A549 (cell line): ENCODE data around the gene TNP2. TPM values are rescaled to one million over a fixed set of nuclear protein-coding genes. Genes with fewer than 3 reads are reported as not detected.

ENCODE experiments used
- ATAC-seq, 2 experiments: fragments of 200-7000 bp in 1 of 2; fragments of >200 bp in 1 of 2; cut with Nextera tagmentation in 1 of 2; cut with Tn5 transposase in 1 of 2; 3 replicates each; pipeline versions ENCODE4 v1.8.0 to v1.9.1; 2018 to 2020; ENCODE audit warnings: mild to moderate bottlenecking in 1 of 2, moderate library complexity in 1 of 2
- CTCF ChIA-PET: fragments of 300-600 bp; sonication (Branson Sonifier 250); formaldehyde crosslinking; extraction: SDS; loops from one replicate; lab custom pipeline; 2021; ENCODE audit warnings: antibody characterized with exemption, inconsistent platforms; lab: Yijun Ruan, JAX
- POLR2A ChIA-PET: fragments of 350-600 bp; formaldehyde crosslinking; extraction: SDS; loops from one replicate; lab custom pipeline; 2021; ENCODE audit warnings: antibody characterized with exemption, inconsistent platforms; lab: Yijun Ruan, JAX
- DNase-seq, 2 experiments: peaks; one replicate each; pipeline versions ENCODE4 v3.0.0 to v3.0.0-alpha.2; 2011 to 2016; ENCODE audit warnings: low read depth in 1 of 2, low spot score in 1 of 2
- FAIRE-seq: peaks from 2 replicates; lab custom pipeline; 2011; peaks lifted over from hg19 to GRCh38; lab: Jason Lieb, UNC
- H3K27ac ChIP-seq, 2 experiments: fragments of >200 bp; sonication (Bioruptor Twin); formaldehyde crosslinking; 3 replicates each; pipeline ENCODE4 v1.5.1; 2016 to 2017
- H3K4me1 ChIP-seq: fragments of >200 bp; sonication (Bioruptor Twin); formaldehyde crosslinking; 3 replicates; pipeline ENCODE4 v1.6.1; 2016
- H3K4me2 ChIP-seq: fragments of >200 bp; sonication (Bioruptor Twin); formaldehyde crosslinking; 3 replicates; pipeline ENCODE4 v1.6.1; 2016
- H3K4me3 ChIP-seq: fragments of >200 bp; sonication (Bioruptor Twin); formaldehyde crosslinking; 3 replicates; pipeline ENCODE4 v1.5.1; 2016
- H3K9me3 ChIP-seq: fragments of >200 bp; sonication (Bioruptor Twin); formaldehyde crosslinking; 3 replicates; pipeline ENCODE4 v1.6.1; 2016
- CBX2 ChIP-seq: fragments of 200-600 bp; sonication (generic); IDR thresholded peaks from 2 replicates; pipeline ENCODE4 v1.6.1; 2016; ENCODE audit warnings: low read depth, mild to moderate bottlenecking, borderline replicate concordance
- EP300 ChIP-seq, 2 experiments: fragments of >200 bp; sonication (Bioruptor Twin); formaldehyde crosslinking; IDR thresholded peaks; 2 replicates in 1 of 2; 3 replicates in 1 of 2; pipeline ENCODE4 v1.6.1; 2016 to 2017
- FOSL2 ChIP-seq, 2 experiments: fragments of 450-650 bp in 1 of 2; fragments of >200 bp in 1 of 2; sonication (Bioruptor Twin) in 1 of 2; formaldehyde crosslinking; IDR thresholded peaks; 2 replicates each; pipeline versions ENCODE4 v1.5.0 to v1.6.1; 2016 to 2020; ENCODE audit warnings: mild to moderate bottlenecking in 1 of 2, moderate library complexity in 1 of 2
- HEYL ChIP-seq: fragments of 250-450 bp; sonication (Bioruptor Pico); IDR thresholded peaks from 2 replicates; pipeline ENCODE4 v1.8.0; 2021; ENCODE audit warnings: mild to moderate bottlenecking, moderate library complexity
- HOXB5 ChIP-seq: fragments of 250-450 bp; sonication (Bioruptor Pico); IDR thresholded peaks from 2 replicates; pipeline ENCODE4 v1.5.0; 2020; ENCODE audit warnings: mild to moderate bottlenecking, moderate library complexity
- KDM1A ChIP-seq: fragments of 200-600 bp; sonication (generic); IDR thresholded peaks from 2 replicates; pipeline ENCODE4 v1.6.1; 2016; ENCODE audit warnings: low read depth, mild to moderate bottlenecking
- MAFK ChIP-seq: fragments of 450-650 bp; IDR thresholded peaks from 2 replicates; pipeline ENCODE4 v1.6.1; 2014; ENCODE audit not compliant: partially characterized antibody
- MYC ChIP-seq: IDR thresholded peaks from 2 replicates; pipeline ENCODE4 v1.6.1; 2012; ENCODE audit warnings: mild to moderate bottlenecking, inconsistent platforms, low read length, improper control_type of control experiment, borderline replicate concordance
- NR3C1 ChIP-seq: fragments of >200 bp; sonication (Bioruptor Twin); formaldehyde crosslinking; IDR thresholded peaks from 3 replicates; pipeline ENCODE4 v1.6.1; 2017
- RAD21 ChIP-seq, 2 experiments: fragments of >200 bp in 1 of 2; sonication (Bioruptor Twin) in 1 of 2; formaldehyde crosslinking in 1 of 2; IDR thresholded peaks in 1 of 2; conservative IDR thresholded peaks in 1 of 2; 2 replicates in 1 of 2; 3 replicates in 1 of 2; pipeline ENCODE4 v1.6.1; 2012 to 2018; ENCODE audit warnings: inconsistent platforms in 1 of 2
- RNF2 ChIP-seq: fragments of 200-600 bp; sonication (generic); IDR thresholded peaks from 2 replicates; pipeline ENCODE4 v1.6.1; 2016; ENCODE audit warnings: low read depth, mild to moderate bottlenecking, antibody characterized with exemption, moderate library complexity, borderline replicate concordance
- SMC3 ChIP-seq: fragments of >200 bp; sonication (Bioruptor Twin); formaldehyde crosslinking; IDR thresholded peaks from 3 replicates; pipeline ENCODE4 v1.6.1; 2018; ENCODE audit warnings: inconsistent platforms
- SREBF2 ChIP-seq: fragments of 450-650 bp; IDR thresholded peaks from 2 replicates; pipeline ENCODE4 v1.6.1; 2014; ENCODE audit warnings: mild to moderate bottlenecking, moderate library complexity
- ZSCAN20 ChIP-seq: fragments of 250-450 bp; sonication (Bioruptor Pico); IDR thresholded peaks from 2 replicates; pipeline ENCODE4 v1.8.0; 2022; ENCODE audit warnings: mild to moderate bottlenecking, moderate library complexity
- WGBS: methylation state at CpG from one replicate; pipeline ENCODE4 v1.1.6; 2017; ENCODE audit errors: missing lambda C conversion rate; 5-methylcytosine and 5-hydroxymethylcytosine counted together
- polyA plus RNA-seq, 4 experiments: library from polyadenylated mRNA; depleted of rRNA in 3 of 4; stranded (reverse); fragments of >200 nt; fragmentation: RNase III in 1 of 4; extraction: RNeasy Plus Mini Kit Qiagen cat#74134 plus additional on column Dnase treatment in 1 of 4; gene quantifications; 2 replicates in 3 of 4; 3 replicates in 1 of 4; pipeline ENCODE4 v1.2.3, GENCODE V29; 2011 to 2017
- TF ChIP-seq, protein P1 (sequence below): IDR thresholded peaks from 2 replicates; pipeline ENCODE4 v1.6.1; 2012
- TF ChIP-seq, protein P2 (sequence below): fragments of >200 bp; sonication (Bioruptor Twin); formaldehyde crosslinking; IDR thresholded peaks from 3 replicates; pipeline ENCODE4 v1.5.1; 2016
- TF ChIP-seq, protein P3 (sequence below): fragments of 250-450 bp; sonication (Bioruptor Pico); IDR thresholded peaks from 2 replicates; pipeline ENCODE4 v1.5.0; 2021; ENCODE audit warnings: mild to moderate bottlenecking, moderate library complexity, borderline replicate concordance
- TF ChIP-seq, protein P4 (sequence below): fragments of 200-600 bp; sonication (generic); IDR thresholded peaks from 2 replicates; pipeline ENCODE4 v1.6.1; 2016; ENCODE audit warnings: antibody characterized with exemption, mild to moderate bottlenecking, moderate library complexity
- TF ChIP-seq, protein P5 (sequence below): IDR thresholded peaks from 2 replicates; pipeline ENCODE4 v1.6.1; 2012
- TF ChIP-seq, protein P6 (sequence below): IDR thresholded peaks from 2 replicates; pipeline ENCODE4 v1.6.1; 2012; ENCODE audit warnings: low read depth, borderline replicate concordance

The TNP2 gene
- polyA plus RNA-seq, 2 of the 4 experiments (the other 2 are of a cell fraction) = not detected

DNA sequence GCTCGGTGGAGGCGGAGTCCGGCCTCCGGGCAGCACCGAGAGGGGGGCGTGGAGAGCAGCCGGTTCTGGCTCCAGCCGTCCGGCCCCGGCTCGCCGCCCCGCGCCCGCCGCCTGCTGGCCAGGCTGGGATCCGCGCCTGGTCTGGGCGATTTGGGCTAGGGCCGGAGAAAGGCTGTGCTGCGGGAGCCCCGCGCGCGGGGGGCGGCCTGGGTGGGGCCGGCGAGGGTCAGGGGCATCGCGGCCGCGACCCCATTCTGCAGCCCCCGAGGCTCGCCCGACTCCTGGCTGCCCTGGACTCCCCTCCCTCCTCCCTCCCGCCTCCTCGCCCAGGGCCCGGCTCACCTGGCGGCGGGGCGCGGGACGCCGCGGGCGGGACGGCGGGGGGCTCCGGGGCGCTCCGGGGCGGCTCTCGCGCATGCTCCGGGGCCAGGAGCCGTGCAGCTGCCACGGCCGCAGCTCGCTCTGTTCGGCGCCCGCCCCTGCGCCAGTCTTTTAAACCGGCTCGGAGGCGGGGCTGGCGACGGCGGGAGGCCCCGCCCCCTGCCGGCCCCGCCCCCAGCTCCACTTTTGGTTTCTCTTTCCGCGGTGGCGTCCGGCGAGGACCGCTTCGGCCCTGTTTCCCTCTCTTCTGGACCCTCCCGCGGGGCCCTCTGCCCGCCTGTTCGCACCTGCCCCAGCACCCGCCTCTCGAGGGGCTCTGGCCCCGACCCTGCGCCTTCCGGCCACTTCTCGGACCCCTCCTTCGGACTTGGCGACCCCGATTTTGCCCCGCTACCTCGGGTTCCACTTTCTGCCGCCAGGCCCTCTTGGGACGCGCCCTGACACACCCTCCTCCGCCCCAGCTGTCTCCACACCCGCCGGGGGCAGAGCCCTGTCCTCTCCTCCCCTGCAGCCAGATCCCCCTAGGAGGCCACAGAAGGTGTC, 13.1 kb downstream of the TNP2 start, which contains the start of gene SOCS1 (continued):
- TF ChIP-seq, protein P1, sequence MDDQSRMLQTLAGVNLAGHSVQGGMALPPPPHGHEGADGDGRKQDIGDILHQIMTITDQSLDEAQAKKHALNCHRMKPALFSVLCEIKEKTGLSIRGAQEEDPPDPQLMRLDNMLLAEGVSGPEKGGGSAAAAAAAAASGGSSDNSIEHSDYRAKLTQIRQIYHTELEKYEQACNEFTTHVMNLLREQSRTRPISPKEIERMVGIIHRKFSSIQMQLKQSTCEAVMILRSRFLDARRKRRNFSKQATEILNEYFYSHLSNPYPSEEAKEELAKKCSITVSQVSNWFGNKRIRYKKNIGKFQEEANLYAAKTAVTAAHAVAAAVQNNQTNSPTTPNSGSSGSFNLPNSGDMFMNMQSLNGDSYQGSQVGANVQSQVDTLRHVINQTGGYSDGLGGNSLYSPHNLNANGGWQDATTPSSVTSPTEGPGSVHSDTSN = no peak
- TF ChIP-seq KDM1A (no peak), CBX2 (no peak)
- TF ChIP-seq, protein P2, sequence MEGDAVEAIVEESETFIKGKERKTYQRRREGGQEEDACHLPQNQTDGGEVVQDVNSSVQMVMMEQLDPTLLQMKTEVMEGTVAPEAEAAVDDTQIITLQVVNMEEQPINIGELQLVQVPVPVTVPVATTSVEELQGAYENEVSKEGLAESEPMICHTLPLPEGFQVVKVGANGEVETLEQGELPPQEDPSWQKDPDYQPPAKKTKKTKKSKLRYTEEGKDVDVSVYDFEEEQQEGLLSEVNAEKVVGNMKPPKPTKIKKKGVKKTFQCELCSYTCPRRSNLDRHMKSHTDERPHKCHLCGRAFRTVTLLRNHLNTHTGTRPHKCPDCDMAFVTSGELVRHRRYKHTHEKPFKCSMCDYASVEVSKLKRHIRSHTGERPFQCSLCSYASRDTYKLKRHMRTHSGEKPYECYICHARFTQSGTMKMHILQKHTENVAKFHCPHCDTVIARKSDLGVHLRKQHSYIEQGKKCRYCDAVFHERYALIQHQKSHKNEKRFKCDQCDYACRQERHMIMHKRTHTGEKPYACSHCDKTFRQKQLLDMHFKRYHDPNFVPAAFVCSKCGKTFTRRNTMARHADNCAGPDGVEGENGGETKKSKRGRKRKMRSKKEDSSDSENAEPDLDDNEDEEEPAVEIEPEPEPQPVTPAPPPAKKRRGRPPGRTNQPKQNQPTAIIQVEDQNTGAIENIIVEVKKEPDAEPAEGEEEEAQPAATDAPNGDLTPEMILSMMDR = peak; percentile 94

DNA sequence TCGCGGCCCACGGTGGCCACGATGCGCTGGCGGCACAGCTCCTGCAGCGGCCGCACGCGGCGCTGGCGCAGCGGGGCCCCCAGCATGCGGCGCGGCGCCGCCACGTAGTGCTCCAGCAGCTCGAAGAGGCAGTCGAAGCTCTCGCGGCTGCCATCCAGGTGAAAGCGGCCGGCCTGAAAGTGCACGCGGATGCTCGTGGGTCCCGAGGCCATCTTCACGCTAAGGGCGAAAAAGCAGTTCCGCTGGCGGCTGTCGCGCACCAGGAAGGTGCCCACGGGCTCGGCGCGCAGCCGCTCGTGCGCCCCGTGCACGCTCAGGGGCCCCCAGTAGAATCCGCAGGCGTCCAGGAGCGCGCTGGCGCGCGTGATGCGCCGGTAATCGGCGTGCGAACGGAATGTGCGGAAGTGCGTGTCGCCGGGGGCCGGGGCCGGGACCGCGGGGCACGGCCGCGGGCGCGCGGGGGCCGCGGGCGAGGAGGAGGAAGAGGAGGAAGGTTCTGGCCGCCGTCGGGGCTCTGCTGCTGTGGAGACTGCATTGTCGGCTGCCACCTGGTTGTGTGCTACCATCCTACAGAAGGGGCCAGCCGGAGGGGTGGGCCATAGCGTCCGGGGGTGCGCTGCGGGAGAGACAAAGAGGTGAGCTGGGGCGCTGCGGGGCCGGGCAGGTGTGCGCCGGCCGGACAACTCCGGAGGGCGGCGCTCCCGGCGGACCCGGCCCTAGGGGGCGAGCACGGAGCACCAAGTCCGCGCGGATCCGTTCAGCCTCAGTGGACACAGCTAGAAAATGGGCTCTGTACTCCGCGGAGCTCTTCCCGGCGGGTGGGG, 14.0 kb downstream of the TNP2 start:
- FAIRE-seq = no peak
- WGBS = 0% methylated on average over 17 of the region's 105 CpGs

DNA sequence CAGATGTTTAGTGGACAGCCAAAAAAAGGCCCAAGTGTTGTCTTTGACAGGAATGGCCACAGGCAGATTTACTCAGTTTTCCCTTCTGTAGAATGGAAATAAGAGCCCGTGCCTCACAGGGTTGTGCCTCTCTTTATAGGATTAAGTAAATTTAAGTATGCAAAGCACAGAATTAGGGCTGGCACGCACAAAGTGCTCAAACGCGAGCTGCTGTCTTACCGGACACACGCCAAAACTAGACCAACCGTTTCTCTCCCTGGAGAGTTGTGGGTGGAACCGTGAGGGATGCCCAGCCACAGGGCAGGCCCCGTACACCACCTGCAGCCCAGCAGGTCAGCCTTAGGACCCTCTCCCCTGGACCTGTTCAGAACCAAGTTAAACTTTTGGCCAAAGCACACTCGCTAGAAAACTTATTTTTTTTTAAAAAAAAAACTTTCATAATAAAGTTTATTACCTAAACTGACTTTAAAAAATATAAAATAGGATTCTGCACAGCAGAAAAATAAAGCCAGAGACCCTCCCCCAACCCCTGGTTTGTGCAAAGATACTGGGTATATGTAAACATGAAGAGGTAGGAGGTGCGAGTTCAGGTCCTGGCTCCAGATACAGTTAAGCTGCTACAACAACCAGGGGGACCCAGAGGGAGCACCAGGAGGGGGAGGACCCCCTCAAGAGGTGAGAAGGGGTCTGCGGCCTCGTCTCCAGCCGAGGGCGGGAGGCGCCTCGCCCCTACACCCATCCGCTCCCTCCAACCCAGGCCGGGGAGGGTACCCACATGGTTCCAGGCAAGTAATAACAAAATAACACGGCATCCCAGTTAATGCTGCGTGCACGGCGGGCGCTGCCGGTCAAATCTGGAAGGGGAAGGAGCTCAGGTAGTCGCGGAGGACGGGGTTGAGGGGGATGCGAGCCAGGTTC, 14.9 kb downstream of the TNP2 start:
- DNase-seq = no peak
- ChIA-PET POLR2A (interaction anchor here (1.0 kb wide), 1 partner anchor 46 kb away, joined by 3 read pairs; no protein-coding TSS in a partner anchor), CTCF (interaction anchor here (0.6 to 12.3 kb wide), 23 partner anchors 12 to 1909 kb away, joined by 3 to 364 read pairs (median 6); partner anchors contain the start of genes PRM3 and TNP2)
- H3K4me3 ChIP-seq = peak overlapping the region; percentile 81
- no peak for FAIRE-seq
- 0 out of 3 replicates have a peak, but pooled peaks cover 5% of the 10 kb centered on the region for H3K4me1 ChIP-seq
- H3K9me3 ChIP-seq = no peaks in the 10 kb centered on the region
- WGBS = 71% methylated on average over 27 of the region's 29 CpGs
- peak overlapping the region in 1 of 2 experiments; percentile 95; a peak in 1 of 6 replicates for H3K27ac ChIP-seq
- no peak for ATAC-seq
- peak overlapping the region; percentile 100 for H3K4me2 ChIP-seq
- TF ChIP-seq MAFK = no peak
- TF ChIP-seq HEYL (CRISPR knock-in tag) = no peak
- TF ChIP-seq CBX2 = no peak
- TF ChIP-seq MYC = no peak
- TF ChIP-seq HOXB5 (CRISPR knock-in tag) = no peak
- no peak for TF ChIP-seq NR3C1
- no peak for TF ChIP-seq SREBF2
- TF ChIP-seq, protein P3, sequence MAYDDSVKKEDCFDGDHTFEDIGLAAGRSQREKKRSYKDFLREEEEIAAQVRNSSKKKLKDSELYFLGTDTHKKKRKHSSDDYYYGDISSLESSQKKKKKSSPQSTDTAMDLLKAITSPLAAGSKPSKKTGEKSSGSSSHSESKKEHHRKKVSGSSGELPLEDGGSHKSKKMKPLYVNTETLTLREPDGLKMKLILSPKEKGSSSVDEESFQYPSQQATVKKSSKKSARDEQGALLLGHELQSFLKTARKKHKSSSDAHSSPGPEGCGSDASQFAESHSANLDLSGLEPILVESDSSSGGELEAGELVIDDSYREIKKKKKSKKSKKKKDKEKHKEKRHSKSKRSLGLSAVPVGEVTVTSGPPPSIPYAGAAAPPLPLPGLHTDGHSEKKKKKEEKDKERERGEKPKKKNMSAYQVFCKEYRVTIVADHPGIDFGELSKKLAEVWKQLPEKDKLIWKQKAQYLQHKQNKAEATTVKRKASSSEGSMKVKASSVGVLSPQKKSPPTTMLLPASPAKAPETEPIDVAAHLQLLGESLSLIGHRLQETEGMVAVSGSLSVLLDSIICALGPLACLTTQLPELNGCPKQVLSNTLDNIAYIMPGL (CRISPR knock-in tag) = no peak
- TF ChIP-seq, protein P4, sequence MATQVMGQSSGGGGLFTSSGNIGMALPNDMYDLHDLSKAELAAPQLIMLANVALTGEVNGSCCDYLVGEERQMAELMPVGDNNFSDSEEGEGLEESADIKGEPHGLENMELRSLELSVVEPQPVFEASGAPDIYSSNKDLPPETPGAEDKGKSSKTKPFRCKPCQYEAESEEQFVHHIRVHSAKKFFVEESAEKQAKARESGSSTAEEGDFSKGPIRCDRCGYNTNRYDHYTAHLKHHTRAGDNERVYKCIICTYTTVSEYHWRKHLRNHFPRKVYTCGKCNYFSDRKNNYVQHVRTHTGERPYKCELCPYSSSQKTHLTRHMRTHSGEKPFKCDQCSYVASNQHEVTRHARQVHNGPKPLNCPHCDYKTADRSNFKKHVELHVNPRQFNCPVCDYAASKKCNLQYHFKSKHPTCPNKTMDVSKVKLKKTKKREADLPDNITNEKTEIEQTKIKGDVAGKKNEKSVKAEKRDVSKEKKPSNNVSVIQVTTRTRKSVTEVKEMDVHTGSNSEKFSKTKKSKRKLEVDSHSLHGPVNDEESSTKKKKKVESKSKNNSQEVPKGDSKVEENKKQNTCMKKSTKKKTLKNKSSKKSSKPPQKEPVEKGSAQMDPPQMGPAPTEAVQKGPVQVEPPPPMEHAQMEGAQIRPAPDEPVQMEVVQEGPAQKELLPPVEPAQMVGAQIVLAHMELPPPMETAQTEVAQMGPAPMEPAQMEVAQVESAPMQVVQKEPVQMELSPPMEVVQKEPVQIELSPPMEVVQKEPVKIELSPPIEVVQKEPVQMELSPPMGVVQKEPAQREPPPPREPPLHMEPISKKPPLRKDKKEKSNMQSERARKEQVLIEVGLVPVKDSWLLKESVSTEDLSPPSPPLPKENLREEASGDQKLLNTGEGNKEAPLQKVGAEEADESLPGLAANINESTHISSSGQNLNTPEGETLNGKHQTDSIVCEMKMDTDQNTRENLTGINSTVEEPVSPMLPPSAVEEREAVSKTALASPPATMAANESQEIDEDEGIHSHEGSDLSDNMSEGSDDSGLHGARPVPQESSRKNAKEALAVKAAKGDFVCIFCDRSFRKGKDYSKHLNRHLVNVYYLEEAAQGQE = no peak

More for the DNA sequence above, 14.0 kb downstream of the TNP2 start:
- peak; percentile 49 to 63 for DNase-seq
- peak overlapping the region; percentile 100 for H3K4me2 ChIP-seq
- peak overlapping the region; percentile 94 to 95; a peak in 5 of 6 replicates for H3K27ac ChIP-seq
- 0 out of 3 replicates have a peak, but pooled peaks cover 5% of the 10 kb centered on the region for H3K4me1 ChIP-seq
- H3K4me3 ChIP-seq = peak overlapping the region; percentile 81
- ChIA-PET POLR2A (interaction anchor here (0.6 to 2.7 kb wide), 36 partner anchors 9 to 562 kb away, joined by 3 to 30 read pairs (median 4); partner anchors contain the start of gene RMI2), CTCF (interaction anchor here (0.6 to 12.3 kb wide), 55 partner anchors 8 to 311 kb away, joined by 3 to 364 read pairs (median 6); partner anchors contain the start of genes CLEC16A, PRM3, RMI2 and TNP2)
- TF ChIP-seq CBX2 (no peak), EP300 (IDR thresholded peaks at IDR 0.05) (no peak), ZSCAN20 (no peak), RAD21 (conservative IDR thresholded peaks at IDR 0.05 in 1 of 2, IDR thresholded peaks at IDR 0.05 in 1 of 2) (0 out of 5 replicates have a peak, but pooled peaks of 1 of the 2 experiments have one; percentile 17), FOSL2 (IDR thresholded peaks at IDR 0.05) (no peak), FOSL2 (CRISPR knock-in tag; IDR thresholded peaks at IDR 0.05) (no peak), RNF2 (0 out of 2 replicates have a peak, but pooled peaks have one; percentile 73), SMC3 (no peak)
- TF ChIP-seq, protein P5, sequence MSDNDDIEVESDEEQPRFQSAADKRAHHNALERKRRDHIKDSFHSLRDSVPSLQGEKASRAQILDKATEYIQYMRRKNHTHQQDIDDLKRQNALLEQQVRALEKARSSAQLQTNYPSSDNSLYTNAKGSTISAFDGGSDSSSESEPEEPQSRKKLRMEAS = peak; percentile 96
- TF ChIP-seq, protein P6, sequence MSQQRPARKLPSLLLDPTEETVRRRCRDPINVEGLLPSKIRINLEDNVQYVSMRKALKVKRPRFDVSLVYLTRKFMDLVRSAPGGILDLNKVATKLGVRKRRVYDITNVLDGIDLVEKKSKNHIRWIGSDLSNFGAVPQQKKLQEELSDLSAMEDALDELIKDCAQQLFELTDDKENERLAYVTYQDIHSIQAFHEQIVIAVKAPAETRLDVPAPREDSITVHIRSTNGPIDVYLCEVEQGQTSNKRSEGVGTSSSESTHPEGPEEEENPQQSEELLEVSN = peak; percentile 96
- peak; percentile 28 to 31 for ATAC-seq
- H3K9me3 ChIP-seq = no peaks in the 10 kb centered on the region
